OCI-LY3 (cell line): ENCODE measurements around the gene GDAP2.

Experiments
- CTCF ChIP-seq: fragments of 200-600, 300-600 bp; sonication (generic); IDR thresholded peaks from 2 replicates; pipeline ENCODE4 v1.5.1; 2014; ENCODE audit warnings: antibody characterized with exemption, low read length, low read depth
- EZH2phosphoT487 ChIP-seq: fragments of 200-600 bp; shearing (Covaris generic); IDR thresholded peaks from 2 replicates; pipeline ENCODE4 v1.6.1; 2018; ENCODE audit warnings: antibody characterized with exemption, mixed run types, low read depth

GRCh38 chr1:117904485-117904884 lies 24.9 kb downstream of the GDAP2 start:
- no peak for TF ChIP-seq CTCF
- no peak for TF ChIP-seq EZH2phosphoT487
